ENCODE measurements around the gene GGT5.

- no peak for TF ChIP-seq CTCF (IDR thresholded peaks at IDR 0.05 in 4 of 5, conservative IDR thresholded peaks at IDR 0.05 in 1 of 5)
- TF ChIP-seq POLR2A (IDR thresholded peaks at IDR 0.05), result no peak
These were observed 12.2 kb downstream of the GGT5 start for GRCh38 chr22:24232725-24233124.
